ENCODE results near the gene FBXO21. TPM values are rescaled to one million over a fixed set of nuclear protein-coding genes. Genes with fewer than 3 reads are reported as not detected.
"Not testable (repeated sequence)": the region's sequence is repeated elsewhere in the genome, so short reads cannot be mapped to it uniquely, and the experiment has no call there.

The FBXO21 gene
- polyA plus RNA-seq, 3 donors, result 59.3 to 67.2 (median 66.6) TPM

DNA sequence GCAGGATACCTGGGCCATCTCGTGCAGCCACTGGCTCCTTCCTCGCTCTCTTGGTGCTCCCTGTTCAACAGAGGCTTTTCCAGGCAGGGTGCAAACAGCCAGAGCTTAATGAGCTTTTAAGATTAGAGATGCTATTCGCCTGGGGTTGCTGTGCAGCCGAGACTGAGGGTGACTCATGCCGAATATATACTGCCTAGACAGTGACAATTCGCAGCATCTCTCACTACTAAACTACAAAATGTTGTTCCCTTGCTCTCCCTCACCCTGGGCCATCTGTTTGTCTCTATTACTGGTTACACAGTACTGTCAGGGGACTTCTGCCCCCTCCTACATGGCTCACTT is 65.0 kb downstream of the FBXO21 start:
- DNase-seq (ENCODE audit: extremely low read depth in 1 of 11, low read depth in 9 of 11, low spot score in 4 of 11), result no peak

DNA sequence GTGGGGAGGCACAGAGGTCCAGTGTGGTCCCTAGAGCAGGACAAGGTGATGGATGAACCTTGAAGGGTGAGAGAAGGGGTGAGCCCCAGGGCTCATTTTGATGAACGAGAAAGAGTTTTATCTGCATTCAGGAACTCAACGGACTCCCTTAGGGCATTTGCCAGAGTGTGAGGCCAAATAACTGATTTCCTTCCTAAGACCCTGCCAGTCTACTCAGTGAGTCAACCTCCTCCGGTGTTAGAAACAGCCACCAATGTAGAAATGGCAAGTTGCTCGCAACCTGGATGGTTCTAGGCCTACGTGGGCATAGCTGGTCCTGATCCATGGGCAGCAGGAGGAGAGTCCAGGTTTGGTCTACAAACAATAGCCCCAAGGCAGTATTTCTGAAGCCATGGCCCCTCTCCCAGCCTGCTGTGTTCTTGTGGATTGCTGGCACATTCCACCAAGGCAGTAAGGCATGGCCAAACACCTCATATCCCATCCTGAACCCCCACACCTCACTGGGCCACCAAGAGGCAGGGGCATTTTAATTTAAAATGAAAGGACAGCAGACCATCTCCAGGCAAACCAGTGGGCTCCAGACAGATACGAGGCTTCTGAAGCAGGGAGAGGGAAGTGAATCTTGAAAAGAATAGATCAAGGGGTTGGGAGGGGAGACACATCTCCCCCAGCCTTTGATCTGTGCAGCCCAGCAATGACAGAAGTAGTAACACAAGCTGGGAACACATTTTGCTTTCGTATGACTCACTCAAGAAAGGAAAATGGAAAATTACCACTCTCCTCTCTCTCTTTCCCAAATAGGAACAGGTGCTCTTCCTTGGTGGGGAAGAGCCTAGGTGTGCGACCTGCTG is 65.6 kb downstream of the FBXO21 start:
- DNase-seq (ENCODE audit: extremely low read depth in 1 of 11, low read depth in 9 of 11, low spot score in 4 of 11), result no peak

DNA sequence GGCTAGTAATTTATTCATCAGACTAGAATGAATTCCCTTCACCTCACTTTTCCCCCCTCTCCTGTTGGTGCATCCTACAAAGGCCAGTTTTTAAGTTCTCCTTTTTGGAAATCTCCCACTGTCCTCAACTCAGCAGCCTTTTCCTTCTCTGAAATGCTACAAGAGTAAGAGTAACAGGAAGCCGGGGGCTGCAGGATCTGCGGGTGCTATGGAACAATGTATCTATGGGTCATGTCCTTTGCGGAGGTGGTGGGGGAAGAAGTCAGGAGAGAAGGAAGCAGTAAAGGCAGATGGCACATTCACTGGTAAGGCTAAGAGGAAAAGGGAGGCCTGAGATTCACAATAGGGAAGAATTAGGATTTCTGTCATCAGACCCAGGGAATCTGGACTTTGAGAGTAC is 68.8 kb downstream of the FBXO21 start:
- no peak for DNase-seq (ENCODE audit: extremely low read depth in 1 of 11, low read depth in 9 of 11, low spot score in 4 of 11)

- DNase-seq (ENCODE audit: extremely low read depth in 1 of 11, low read depth in 9 of 11, low spot score in 4 of 11), result no peak
Observed at GRCh38 chr12:117120787-117121186, 69.5 kb downstream of the FBXO21 start.

GRCh38 chr12:117119592-117120198 is 70.6 kb downstream of the FBXO21 start:
- no peak for DNase-seq (ENCODE audit: extremely low read depth in 1 of 11, low read depth in 9 of 11, low spot score in 4 of 11)

DNA sequence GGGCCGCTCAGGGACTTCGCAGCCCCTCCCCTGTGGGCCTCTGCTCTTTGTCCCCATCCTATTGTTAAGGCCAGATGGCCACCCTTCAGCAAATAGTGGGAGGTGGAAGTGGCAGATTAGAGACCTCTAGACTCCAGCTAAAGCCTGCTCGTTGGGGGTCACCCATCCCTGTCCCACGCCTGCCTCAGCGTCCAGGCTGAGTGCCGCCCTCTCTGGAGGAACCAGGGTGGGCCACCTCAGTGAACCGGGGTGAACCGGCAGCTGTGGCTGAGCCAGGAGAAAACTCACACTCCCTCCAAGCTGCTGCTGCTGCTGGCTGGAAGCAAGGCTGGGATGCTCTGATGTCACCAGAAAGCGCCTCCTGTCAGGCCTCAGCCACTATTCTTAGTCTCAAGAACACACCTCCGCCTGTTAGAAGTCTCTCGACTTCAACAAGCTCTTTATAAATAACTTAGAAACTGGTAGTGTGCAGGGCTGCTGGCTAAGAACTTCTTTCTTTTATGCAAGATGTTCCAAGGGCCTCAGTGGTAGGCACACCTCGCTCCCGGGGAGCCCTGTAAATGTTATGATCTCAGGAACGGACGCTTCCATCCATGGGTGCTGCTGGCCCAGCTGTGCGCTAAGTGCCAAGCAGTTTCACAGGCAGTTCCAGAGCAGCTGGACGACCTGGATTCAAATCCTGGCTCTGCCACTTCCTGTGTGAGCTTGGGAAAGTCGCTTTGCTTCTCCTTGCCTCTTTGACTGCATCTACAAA is 71.3 kb downstream of the FBXO21 start:
- DNase-seq (ENCODE audit: extremely low read depth in 1 of 11, low read depth in 9 of 11, low spot score in 4 of 11), result no peak

DNA sequence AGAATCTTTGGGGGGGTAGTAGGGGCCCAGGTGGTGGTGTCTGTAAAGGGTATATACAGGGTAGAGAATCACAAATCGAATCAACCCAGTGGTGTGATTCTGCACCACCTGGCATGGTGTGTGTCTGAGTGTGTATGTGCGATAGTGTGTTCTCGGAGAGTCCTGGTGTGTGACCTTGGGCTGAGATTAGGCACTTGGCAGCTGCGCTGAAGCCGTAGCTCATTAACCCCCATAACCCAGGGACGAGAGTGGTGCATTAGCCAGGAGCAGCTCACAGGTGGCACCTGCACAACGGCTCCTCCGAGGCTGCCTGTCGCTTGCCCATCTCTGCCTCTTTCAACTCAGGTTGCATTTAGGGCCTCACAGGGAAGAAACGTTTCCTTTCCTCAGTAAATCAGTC is 75.5 kb downstream of the FBXO21 start:
- no peak for DNase-seq (ENCODE audit: extremely low read depth in 1 of 11, low read depth in 9 of 11, low spot score in 4 of 11)

DNA sequence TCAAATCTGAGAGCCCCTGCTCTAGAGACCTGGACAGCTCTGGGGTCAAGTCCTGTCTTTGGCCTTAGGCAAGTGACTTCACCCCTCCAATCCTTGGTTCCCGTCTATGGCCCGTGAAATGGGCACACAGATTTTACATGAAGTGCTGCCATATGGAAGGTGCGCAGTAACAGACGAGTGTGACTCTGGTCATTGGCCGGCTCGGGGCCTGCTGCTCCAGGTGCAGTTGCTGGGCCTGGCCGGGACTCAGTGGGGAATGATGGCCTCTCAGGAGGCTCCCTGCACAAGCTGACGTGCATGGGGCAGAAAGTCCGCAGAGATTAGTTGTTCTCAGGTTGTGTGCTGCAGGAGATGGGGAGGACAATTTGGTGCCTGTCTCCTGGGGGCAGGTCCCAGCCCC is 77.0 kb downstream of the FBXO21 start:
- DNase-seq (ENCODE audit: extremely low read depth in 1 of 11, low read depth in 9 of 11, low spot score in 4 of 11), result no peak

- no peak for DNase-seq (ENCODE audit: extremely low read depth in 1 of 11, low read depth in 9 of 11, low spot score in 4 of 11)
Observed at GRCh38 chr12:117111821-117112595, 78.3 kb downstream of the FBXO21 start.

GRCh38 chr12:117111386-117111785 is 78.9 kb downstream of the FBXO21 start:
- no peak for DNase-seq (ENCODE audit: extremely low read depth in 1 of 11, low read depth in 9 of 11, low spot score in 4 of 11)

GRCh38 chr12:117109943-117110635 is 80.2 kb downstream of the FBXO21 start:
- DNase-seq (ENCODE audit: extremely low read depth in 1 of 11, low read depth in 9 of 11, low spot score in 4 of 11), result no peak

DNA sequence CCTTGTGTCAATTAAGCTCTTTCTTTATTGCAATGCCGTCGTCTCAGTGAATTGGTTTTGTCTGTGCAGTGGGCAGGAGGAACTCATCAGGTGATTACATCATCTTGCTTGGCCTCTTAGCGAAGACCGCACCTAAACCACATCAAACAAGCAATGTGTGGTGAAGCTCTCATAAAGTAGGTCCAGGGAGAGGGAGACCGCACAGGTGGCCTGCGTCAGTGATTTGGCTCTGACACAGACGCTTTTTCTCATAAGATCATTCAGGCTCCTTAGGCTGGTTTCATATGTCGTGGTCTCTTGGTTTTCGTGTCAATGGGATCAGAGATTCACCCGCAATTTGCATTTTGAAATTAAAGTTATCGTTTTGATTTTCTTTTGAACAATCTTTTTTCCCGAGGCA is 84.4 kb downstream of the FBXO21 start:
- no peak for DNase-seq (ENCODE audit: extremely low read depth in 1 of 11, low read depth in 9 of 11, low spot score in 4 of 11)

DNA sequence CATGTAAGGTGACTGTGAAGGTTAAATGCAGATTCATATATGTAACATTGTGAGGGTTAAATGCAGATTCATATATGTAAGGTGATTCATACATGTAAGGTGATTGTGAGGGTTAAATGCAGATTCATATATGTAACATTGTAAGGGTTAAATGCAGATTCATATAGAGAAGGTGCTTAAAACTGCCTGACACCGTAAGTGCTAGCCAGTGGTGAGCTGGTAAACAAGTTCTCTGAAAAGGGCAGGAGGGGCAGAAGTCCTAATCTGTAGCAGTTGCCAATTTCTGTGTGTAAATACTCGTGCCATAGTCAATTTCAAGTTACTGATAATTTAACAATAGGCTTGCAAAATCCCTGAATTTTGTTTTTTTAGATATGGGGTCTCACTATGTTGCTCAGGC is 86.3 kb downstream of the FBXO21 start:
- not testable (repeated sequence) for DNase-seq (ENCODE audit: extremely low read depth in 1 of 11, low read depth in 9 of 11, low spot score in 4 of 11)

DNA sequence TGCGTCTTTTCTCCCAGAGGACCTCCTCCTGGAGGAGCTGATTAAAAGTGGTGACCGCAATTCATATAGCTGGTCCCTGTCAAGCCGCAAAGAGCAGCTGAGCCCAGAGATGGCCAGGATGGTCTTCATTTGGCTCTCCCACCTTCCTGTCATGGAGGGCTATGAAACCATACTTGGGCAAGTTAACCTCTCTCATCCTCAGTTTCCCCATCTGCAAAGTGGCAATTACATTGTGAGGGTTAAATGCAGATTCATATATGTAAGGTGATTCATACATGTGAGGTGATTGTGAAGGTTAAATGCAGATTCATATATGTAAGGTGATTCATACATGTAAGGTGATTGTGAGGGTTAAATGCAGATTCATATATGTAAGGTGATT is 87.5 kb downstream of the FBXO21 start:
- no peak for DNase-seq (ENCODE audit: extremely low read depth in 1 of 11, low read depth in 9 of 11, low spot score in 4 of 11)

DNA sequence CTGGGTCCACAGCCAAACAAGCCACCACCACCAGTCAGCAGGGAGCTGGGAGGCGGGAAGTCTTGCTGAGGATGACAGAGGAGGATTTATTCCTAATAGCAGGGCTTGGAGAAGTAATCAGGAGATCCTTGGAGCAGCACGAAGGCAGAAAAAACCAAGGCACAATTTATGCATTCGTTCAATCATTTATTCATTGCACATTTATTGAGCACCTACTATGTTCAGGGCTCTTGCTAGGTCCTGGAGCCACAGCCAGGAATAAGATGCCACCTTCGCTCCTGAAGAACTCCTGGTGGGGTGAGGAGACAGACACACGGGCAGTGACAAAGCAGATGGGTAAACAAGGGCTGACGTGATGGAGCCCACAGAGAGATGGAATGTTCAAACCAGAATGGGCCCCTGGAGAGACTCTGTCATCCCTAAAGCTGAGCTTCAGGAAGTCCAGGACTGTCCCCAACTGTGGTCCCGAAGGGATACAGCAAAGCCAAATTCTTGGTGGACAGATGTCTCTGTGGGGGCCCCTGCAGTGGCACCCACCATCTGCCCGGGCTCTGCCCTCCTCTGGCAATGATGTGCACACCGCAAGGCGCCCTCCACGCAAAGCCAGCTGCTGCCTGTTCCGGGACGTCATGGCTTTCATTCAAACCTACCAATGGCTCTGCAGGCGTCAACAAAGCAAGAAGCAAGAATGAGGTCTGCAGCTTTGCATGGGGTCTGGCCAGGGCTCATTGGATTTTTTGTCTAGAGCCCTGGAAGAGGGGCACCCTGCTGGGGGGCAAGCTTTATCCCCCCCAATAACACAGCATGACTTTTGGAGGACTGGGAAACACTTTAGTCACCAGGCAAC is 88.1 kb downstream of the FBXO21 start:
- no peak for DNase-seq (ENCODE audit: extremely low read depth in 1 of 11, low read depth in 9 of 11, low spot score in 4 of 11)

DNA sequence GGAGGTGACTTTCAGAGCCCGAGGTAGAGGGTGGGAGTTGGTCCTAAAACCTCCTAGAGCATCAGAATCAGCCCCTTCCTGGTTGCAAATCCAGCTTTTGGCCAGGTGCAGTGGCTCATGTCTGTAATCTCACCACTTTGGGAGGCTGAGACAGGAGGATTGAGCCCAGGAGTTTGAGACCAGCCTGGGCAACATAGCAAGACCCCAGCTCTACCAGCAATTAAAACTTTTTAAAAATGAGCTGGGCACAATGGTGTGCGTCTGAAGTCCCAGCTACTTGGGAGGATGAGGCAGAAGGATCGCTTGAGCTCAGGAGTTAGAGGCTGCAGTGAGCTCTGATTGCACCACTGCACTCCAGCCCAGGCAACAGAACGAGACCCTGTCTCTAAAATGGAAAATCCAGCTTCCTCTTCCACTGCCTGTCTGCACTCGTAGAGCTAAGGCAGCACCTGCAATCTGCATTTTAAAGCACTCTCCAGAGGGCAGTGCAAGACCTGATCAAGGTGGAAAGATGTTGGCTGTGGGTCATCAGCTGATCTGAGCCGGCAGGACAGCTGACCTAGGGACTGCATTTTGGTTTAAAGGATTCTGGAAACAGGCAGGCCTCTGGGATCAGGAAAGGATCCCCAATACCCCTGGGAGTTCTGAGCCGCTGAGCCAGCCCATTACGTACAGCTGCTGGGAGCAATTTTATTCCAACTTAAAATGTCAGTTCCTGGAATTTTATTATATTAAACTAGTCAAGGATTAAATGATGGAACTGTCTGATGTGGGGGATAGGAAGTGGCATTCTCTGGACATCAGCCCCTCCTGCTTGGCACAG is 89.2 kb downstream of the FBXO21 start:
- DNase-seq (ENCODE audit: extremely low read depth in 1 of 11, low read depth in 9 of 11, low spot score in 4 of 11), result no peak

DNA sequence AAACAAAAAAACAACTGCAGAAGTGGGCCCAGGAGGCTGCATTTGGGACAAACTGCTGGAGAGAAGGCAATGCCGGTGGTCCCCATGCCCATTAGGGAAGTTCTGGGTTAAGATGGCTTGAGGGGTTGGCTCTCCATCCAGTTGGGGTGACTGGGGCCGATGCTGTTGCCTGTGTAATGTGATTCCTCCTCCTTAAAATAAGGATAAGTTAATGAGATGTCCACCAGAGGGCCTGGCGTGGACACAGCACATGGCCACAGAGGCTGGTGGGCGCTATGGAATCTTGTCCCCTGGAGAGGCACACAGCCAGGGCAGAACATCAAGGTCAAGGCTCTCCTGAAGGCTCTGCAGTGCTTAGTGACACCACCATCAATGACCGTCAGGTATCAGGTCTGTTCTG is 90.0 kb downstream of the FBXO21 start:
- no peak for DNase-seq (ENCODE audit: extremely low read depth in 1 of 11, low read depth in 9 of 11, low spot score in 4 of 11)
